T-helper 2 cell treated with Interferon-gamma antibody and Interleukin-4, amounts not matched to agents 100 ng/mL and 5 ng/mL, for 36 hours (primary cell): ENCODE results near the gene ZGPAT. TPM values are rescaled to one million over a fixed set of nuclear protein-coding genes. Genes with fewer than 3 reads are reported as not detected.
"Not testable (repeated sequence)": the region's sequence is repeated elsewhere in the genome, so short reads cannot be mapped to it uniquely, and the experiment has no call there.

Experiments used
- intact Hi-C: fragments of 100-400 bp; cut with micrococcal nuclease; formaldehyde crosslinking; loops from one replicate; pipeline ENCODE4 v1.15.1; 2023
- total RNA-seq: library from RNA; stranded (reverse); gene quantifications from 2 replicates; pipeline ENCODE4 v1.2.3, GENCODE V29; 2022

ZGPAT gene
- total RNA-seq, 1 donor from 2014 or later: 41.6 TPM

- intact Hi-C loops: no loop called here
Observed at GRCh38 chr20:63702036-63702665, 5.7 kb upstream of the ZGPAT start.

DNA sequence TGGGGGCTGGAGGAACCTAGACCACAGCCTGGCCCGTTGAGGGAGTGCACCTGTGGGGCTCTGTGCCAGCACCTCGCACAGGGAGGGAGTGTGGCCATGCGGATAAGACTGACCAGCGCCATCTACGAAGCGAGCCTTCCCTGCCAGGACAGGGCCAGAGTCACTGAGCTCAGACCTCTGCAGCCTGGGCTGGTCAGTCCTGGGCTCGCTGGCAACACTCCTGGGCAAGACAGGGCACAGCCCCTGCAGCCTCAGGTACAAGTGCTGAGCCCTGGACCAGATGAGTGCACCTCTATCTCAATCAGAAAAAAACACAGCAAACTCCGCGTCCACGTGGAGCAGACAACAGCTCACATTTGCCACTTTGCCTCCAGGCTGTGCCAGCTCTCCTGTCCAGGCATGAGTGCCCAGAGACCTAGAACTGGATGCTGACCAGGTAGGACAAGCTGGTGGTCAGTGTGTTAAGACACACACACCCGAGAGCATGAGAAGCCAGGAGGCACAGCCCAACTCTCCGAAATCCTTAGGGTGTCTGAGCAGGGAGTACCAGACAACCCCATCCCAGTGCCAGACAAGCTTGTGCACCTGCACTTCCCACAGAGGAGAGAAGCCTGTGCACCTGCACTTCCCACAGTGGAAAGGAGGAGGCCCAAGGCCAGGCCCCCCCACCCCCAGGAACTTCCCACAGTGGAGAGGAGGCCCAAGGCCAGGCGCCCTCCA lies 4.9 kb upstream of the ZGPAT start:
- intact Hi-C loops: no loop called here

DNA sequence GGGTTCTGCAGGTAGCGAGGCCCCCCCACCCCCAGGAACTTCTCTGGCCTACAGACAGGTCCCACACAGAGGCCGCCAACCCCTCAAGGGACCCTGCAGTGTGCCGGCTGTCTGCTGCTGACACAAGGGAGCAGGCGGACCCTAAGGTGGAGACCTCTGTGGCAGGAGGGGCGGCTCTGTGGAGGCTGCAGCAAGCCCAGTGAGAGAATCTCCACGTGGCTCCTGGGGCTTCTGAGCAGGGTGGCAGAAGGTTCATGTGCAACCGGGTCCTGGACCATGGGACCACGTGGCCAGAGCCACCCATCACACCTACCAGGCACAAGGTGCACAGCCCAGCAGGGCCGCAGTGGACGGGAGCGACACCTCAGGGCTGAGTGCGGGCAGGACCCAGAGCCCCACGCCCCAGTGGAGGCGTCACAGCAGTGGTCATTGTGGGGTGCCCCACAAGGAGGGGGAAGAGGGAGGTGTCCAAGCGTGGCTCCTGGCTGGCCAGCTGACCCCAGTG lies 4.3 kb upstream of the ZGPAT start:
- intact Hi-C loops: no loop called here

DNA sequence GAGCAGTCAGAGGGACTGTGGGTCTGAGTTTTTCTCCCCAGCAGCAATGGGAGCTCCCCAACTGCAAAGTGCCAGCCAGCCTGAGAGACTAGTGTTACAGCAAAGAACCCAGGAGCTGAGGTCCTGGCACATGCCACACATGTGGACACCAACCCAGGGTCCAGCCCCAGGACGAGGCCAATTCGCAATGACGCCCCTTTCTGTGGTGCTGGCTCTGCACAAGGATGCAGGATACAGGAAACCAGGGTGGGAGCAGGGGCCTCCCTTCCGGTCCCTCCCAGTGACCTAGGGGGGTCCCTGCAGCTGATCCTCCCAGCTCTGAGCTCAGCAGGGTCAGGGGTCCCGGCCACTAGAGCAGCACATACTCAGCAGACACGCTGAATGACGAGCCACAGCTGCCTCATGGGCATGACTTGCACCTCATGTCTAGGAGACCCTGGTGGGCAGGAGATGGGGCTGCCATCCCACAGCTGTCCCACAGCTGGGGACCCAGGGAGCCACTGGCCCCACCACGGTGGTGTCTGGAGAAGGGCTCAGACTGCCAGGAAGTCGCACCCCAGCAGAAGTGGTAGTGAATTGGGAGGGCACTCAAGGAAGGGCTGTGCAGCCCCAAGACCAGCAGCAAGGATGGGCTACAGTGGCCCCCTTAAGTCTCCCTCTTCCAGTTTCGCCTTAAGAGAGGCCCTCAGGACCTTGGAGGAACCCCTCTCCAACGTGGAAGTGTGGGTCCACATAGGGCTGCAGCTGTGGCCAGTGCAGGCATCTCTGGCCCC lies 3.7 kb upstream of the ZGPAT start:
- intact Hi-C loops: no loop called here

- intact Hi-C loops: loop anchor here (5.0 kb wide), 1 partner anchor 167 kb away; the partner anchor contains the start of gene PTK6
Observed at GRCh38 chr20:63704749-63705117, 3.1 kb upstream of the ZGPAT start.

DNA sequence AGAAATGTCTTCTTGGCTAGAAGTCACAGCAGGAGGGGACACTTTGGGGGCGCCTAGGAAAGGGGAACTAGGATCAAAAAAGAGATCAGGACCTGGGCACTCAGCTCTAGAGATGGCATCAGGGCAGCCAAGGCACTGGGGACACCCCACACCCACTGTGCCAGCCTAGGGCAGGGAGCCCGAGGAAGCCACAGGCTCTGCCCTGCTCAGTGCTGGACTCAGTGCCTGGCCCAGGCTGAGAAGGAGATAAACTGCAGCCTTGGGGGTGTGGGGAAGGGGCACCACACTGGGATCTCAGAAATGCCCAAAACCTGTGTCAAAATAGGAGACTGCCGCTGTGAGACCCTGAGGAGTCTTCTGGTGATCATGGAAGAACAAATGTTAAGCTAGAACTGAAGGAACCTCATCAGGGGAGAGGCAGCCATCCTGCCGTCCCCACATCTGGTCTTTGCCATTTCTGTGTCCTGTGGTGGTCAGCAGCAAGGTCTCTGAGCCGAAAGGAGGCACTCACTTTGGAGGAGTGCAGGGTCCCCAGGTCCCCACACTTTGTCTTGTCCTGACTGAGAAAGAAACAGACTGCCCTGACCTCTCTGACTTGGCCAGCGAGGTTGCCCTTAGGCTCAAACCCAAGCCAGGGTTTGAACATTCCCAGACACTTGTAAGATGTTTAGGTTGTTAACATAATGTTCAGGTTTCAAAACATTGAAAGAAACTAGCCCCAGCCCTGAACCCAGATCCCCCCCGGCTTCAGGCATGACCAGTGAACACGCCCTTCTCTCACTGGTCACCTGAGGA lies 2.4 kb upstream of the ZGPAT start:
- intact Hi-C loops: loop anchor here (2.0 to 5.0 kb wide), 3 partner anchors 31 to 168 kb away; partner anchors contain the start of genes LIME1 and PTK6

- intact Hi-C loops: loop anchor here (2.0 to 5.0 kb wide), 3 partner anchors 31 to 169 kb away; partner anchors contain the start of genes LIME1 and PTK6
Observed at GRCh38 chr20:63706027-63706695, 1.7 kb upstream of the ZGPAT start.

DNA sequence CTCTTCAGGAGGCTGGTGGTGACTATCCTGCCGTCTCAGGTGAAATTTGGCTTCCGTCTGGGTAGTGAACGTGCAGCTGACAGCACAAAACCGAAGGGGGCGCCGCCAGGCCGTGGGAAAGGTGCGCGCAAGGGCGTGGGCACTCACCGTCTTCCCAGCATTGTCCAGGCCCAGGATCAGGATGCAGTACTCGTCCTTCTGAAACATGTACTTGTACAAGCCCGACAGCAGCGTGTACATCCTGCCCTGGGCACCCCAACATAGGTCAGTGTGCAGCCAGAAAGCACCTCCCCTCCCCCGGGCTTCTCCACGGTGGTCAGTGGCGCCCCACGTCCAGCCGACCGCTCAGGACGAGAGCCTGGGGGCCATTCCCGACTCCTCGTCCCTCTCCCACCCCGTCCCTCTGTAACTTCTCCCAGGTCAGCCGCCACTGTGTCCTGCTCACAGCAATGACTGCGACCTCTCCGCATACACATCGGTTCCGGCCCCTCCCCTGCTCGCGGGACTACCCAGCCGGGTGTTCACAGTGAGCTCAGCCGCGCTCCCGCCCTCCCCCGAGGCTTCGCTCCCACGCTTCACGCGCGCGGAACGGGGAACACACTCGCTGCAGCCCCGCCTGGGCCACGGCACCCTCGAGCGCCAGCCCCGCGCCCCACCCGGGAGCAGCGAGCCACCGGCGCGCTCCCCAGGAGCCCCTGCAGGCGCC lies 834 bp upstream of the ZGPAT start:
- intact Hi-C loops: loop anchor here (1.0 to 5.0 kb wide), 5 partner anchors 30 to 170 kb away; partner anchors contain the start of genes LIME1, PTK6 and RTEL1

DNA sequence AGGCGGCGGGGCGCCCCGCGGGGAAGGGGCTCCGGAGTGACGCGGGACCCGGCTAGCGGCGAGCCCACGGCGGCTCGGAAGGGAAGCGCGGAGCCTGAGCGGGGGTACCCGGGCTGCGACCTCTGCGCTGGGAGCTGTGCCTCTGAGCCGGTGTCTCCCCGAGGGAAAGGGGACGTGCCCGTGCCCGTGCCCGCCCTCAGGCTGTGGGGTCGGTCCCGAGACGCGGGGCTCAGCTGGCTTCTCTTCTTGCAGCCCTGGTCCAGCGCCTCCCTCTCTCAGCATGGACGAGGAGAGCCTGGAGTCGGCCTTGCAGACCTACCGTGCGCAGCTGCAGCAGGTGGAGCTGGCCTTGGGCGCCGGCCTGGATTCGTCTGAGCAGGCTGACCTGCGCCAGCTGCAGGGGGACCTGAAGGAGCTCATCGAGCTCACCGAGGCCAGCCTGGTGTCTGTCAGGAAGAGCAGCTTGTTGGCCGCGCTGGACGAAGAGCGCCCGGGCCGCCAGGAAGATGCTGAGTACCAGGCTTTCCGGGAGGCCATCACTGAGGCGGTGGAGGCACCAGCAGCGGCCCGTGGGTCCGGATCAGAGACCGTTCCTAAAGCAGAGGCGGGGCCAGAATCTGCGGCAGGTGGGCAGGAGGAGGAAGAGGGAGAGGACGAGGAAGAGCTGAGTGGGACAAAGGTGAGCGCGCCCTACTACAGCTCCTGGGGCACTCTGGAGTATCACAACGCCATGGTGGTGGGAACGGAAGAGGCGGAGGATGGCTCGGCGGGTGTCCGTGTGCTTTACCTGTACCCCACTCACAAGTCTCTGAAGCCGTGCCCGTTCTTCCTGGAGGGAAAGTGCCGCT lies 686 bp downstream of the ZGPAT start:
- intact Hi-C loops: loop anchor here (5.0 kb wide), 1 partner anchor 171 kb away; the partner anchor contains the start of gene PTK6

GRCh38 chr20:63709149-63709527 lies 1.3 kb downstream of the ZGPAT start:
- intact Hi-C loops: loop anchor here (5.0 kb wide), 1 partner anchor 172 kb away; the partner anchor contains the start of gene PTK6

DNA sequence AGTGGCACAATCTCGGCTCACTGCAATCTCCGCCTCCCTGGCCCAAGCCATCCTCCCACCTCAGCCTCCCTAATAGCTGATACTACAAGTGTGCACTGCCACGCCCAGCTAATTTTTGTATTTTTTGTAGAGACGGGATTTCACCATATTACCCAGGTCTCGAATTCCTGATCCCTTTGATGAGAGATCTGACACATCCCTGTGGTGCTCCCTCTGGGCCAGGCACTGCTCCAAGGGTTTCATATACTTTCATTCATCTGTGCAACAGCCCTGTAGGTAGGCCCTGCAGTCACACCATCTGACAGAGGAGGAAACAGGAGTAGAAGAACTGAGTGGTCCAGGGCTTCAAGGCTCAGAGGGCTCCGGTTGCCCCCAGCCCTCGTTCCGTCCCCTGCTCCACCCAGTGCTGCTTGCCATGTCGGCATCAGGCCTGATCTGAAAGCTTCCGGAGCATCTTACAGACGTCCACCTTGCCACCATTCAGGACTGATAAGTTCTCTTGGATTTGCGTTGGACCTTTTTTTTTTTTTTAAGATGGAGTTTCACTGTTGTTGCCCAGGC lies 3.3 kb downstream of the ZGPAT start:
- intact Hi-C loops: no loop called here

GRCh38 chr20:63712191-63712590 lies 4.4 kb downstream of the ZGPAT start:
- intact Hi-C loops: no loop called here

- intact Hi-C loops: no loop called here
Observed at GRCh38 chr20:63714858-63715257, 7.0 kb downstream of the ZGPAT start.

DNA sequence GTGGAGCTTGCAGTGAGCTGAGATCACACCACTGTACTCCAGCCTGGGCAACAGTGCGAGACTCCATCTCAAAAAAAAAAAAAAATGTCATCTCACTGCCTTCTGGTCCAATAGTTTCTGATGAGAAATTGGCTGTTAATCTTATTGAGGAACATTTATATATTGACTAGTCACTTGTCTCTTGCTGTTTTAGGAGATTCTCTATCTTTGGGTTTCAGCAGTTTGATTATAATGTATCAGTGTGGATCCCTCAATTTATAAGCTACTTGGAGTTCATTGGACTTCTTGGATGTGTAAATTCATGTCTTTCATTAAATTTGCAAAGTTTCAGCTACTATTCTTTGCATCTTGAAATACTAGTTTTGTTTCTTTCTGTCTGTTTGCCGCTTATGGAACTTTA lies 11.2 kb downstream of the ZGPAT start:
- intact Hi-C loops: no loop called here

- intact Hi-C loops: not testable (repeated sequence)
Observed at GRCh38 chr20:63722967-63723622, 15.3 kb downstream of the ZGPAT start.

GRCh38 chr20:63730189-63730733 lies 22.4 kb downstream of the ZGPAT start:
- intact Hi-C loops: loop anchor here (10.0 kb wide), 1 partner anchor 135 kb away; the partner anchor contains the start of genes ABHD16B and TPD52L2

DNA sequence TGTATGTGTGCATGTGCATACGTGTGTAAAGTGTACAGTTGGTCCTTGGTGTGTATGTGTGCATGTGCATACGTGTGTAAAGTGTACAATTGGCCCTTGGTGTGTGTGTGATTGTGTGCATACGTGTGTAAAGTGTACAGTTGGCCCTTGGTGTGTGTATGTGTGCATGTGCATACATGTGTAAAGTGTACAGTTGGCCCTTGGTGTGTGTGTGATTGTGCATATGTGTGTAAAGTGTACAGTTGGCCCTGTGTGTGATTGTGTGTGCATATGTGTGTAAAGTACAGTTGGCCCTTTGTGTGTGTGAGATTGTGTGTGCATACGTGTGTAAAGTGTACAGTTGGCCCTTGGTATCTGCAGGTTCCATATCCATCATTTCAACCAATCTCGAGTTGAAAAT lies 23.6 kb downstream of the ZGPAT start:
- intact Hi-C loops: loop anchor here (10.0 kb wide), 1 partner anchor 133 kb away; the partner anchor contains the start of genes ABHD16B and TPD52L2
